ENCODE data around the gene SLC6A4. TPM values are rescaled to one million over a fixed set of nuclear protein-coding genes. Genes with fewer than 3 reads are reported as not detected.

Gene SLC6A4
- total RNA-seq, 1 donor from 2014 or later = 0.33 TPM

GRCh38 chr17:30273373-30273772 is 37.9 kb upstream of the SLC6A4 start:
- intact Hi-C loops (cut with micrococcal nuclease) = no loop called here
- H3K9me3 ChIP-seq (replicated peaks) = no peaks in the 10 kb centered on the region
- H3K4me1 ChIP-seq = peaks cover 6% of the 10 kb centered on the region
- TF ChIP-seq, protein P1, sequence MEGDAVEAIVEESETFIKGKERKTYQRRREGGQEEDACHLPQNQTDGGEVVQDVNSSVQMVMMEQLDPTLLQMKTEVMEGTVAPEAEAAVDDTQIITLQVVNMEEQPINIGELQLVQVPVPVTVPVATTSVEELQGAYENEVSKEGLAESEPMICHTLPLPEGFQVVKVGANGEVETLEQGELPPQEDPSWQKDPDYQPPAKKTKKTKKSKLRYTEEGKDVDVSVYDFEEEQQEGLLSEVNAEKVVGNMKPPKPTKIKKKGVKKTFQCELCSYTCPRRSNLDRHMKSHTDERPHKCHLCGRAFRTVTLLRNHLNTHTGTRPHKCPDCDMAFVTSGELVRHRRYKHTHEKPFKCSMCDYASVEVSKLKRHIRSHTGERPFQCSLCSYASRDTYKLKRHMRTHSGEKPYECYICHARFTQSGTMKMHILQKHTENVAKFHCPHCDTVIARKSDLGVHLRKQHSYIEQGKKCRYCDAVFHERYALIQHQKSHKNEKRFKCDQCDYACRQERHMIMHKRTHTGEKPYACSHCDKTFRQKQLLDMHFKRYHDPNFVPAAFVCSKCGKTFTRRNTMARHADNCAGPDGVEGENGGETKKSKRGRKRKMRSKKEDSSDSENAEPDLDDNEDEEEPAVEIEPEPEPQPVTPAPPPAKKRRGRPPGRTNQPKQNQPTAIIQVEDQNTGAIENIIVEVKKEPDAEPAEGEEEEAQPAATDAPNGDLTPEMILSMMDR (IDR thresholded peaks at IDR 0.05; ENCODE audit: borderline replicate concordance) = no peak
- H3K27me3 ChIP-seq (ENCODE audit: low read depth) = no peaks in the 10 kb centered on the region
- H3K27ac ChIP-seq (replicated peaks) = no peak overlapping the region
- H3K36me3 ChIP-seq = peaks cover 79% of the 10 kb centered on the region
- DNase-seq = no peak
- no peak overlapping the region for H3K4me3 ChIP-seq

DNA sequence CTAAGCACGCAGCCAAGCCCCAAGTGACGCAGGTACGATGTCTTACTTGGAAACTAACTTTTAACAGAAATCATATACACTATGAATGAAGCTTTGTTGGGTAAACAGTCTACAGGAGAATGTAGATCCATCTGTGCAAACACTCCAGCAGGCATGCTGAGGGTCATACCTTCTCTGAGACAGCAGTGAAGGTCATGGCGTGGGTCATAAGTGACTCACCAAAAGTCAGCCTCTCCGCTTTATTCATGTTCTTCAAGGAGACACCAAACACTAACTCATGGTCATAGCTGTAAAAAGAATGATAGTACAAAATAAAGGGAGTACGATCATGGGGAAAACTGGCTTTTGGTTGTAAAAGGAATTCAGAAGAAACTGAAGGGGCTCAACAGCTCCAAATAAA is 35.6 kb upstream of the SLC6A4 start:
- H3K4me3 ChIP-seq = no peak overlapping the region
- TF ChIP-seq, protein P1 (IDR thresholded peaks at IDR 0.05; ENCODE audit: borderline replicate concordance) = no peak
- no peak for DNase-seq
- intact Hi-C loops (cut with micrococcal nuclease) = no loop called here
- H3K36me3 ChIP-seq = peaks cover 86% of the 10 kb centered on the region
- H3K9me3 ChIP-seq (replicated peaks) = no peaks in the 10 kb centered on the region
- no peaks in the 10 kb centered on the region for H3K4me1 ChIP-seq
- H3K27me3 ChIP-seq (ENCODE audit: low read depth) = no peaks in the 10 kb centered on the region
- H3K27ac ChIP-seq (replicated peaks) = no peak overlapping the region

DNA sequence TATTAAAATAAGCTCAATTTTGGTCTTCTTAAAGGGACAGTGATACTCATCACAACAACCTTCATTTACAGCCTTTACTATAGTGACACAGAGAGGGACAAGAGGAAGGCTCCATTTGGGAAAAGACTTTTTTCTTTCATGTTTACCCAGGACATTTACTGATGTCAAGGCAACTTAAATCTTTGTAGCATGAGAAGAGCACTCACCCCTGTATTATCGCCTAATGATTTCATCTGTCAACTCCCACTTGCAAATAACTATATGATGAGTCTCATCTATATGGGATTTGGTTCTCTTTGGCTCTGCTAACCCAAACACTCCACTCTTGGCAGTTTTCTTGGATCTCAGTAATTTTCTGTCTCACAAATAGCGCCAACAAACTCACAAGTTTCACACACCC is 32.1 kb upstream of the SLC6A4 start:
- peaks cover 70% of the 10 kb centered on the region for H3K36me3 ChIP-seq
- no peak for DNase-seq

DNA sequence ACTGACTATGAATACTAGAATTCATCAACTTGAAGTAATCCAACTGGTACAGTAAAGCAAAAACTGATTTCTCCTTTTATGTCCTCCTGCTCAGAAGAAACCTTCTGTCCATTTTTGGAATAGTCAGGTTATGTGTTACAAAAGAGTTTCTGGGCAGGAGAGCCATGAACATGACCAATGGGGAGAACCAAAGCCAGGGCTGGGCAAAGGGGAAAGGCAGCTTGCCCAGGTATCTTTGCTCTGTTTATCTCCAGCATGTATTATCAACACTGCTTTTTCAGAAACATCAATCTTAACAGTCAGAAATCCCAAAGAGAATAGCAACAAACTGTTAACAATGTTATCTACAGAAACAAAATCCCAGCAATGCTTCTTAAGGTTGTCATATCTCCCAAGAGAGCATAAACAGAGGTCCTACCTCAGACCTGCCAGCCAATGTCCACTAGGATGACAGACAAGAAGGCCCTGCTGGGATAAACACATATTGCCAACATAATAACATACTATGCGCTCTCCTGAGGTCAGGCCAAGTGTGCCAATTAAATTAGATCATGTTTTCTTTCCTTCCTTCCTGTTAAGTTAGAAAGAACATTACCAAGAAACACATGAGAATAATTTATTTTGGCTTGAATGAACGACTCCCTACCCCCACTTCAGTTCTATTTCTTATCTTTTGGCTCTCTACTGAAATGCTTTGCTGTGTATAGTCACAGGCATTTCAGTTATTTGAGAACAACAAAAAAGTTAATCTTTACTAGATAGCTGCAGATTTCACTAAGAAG is 28.2 kb upstream of the SLC6A4 start:
- Histone ChIP-seq H3K36me3 (peaks cover 55% of the 10 kb centered on the region), H3K4me3 (no peak overlapping the region), H3K27ac (replicated peaks) (peak overlapping the region; percentile 73), H3K9me3 (replicated peaks) (no peaks in the 10 kb centered on the region), H3K27me3 (ENCODE audit: low read depth) (no peaks in the 10 kb centered on the region), H3K4me1 (peaks cover 38% of the 10 kb centered on the region)
- TF ChIP-seq, protein P1 (IDR thresholded peaks at IDR 0.05; ENCODE audit: borderline replicate concordance) = no peak
- DNase-seq = no peak
- intact Hi-C loops (cut with micrococcal nuclease) = no loop called here

More for the DNA sequence above, 32.1 kb upstream of the SLC6A4 start:
- Histone ChIP-seq H3K27ac (replicated peaks) (no peak overlapping the region), H3K4me1 (peaks cover 28% of the 10 kb centered on the region), H3K27me3 (ENCODE audit: low read depth) (no peaks in the 10 kb centered on the region), H3K4me3 (no peak overlapping the region), H3K9me3 (replicated peaks) (no peaks in the 10 kb centered on the region)
- TF ChIP-seq, protein P1 (IDR thresholded peaks at IDR 0.05; ENCODE audit: borderline replicate concordance) = no peak
- intact Hi-C loops (cut with micrococcal nuclease) = no loop called here

DNA sequence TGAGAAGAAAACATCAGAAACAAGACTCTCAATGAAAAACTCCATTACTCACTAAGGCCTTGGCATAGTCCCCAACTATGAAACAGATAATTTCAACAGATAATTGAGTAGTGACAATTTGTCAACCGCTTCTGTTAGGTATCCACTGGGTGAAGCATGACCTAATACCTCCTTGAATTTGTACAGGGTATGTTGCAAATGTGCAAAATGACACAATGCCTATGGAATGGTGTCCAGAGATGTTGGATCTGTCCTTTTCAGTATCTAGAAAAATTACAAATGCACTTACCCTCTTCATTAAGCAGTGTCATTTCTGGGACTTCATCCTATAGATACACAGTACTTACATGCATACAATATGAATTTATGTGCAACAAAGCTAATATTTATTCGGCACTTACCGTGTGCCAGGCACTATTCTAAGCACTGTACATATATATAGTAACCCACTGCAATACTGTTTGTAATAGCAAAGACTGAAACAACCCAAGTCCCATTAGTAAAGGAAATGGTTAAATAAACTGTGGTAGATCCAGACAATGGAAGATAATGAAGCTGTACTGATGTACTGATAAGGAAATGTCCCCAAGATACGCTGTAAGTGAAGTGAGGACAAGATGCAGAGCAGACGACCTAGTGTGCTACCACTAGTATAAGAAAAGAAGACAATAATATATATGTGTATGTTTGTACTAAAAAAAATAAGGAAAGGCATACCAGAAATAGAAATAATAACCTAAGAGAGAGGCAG is 21.4 kb upstream of the SLC6A4 start:
- peaks cover 22% of the 10 kb centered on the region for H3K4me1 ChIP-seq
- no peak for DNase-seq
- no peak overlapping the region for H3K4me3 ChIP-seq
- H3K27me3 ChIP-seq (ENCODE audit: low read depth) = no peaks in the 10 kb centered on the region
- H3K36me3 ChIP-seq = peaks cover 42% of the 10 kb centered on the region
- TF ChIP-seq, protein P1 (IDR thresholded peaks at IDR 0.05; ENCODE audit: borderline replicate concordance) = no peak
- no peak overlapping the region for H3K27ac ChIP-seq (replicated peaks)
- intact Hi-C loops (cut with micrococcal nuclease) = no loop called here
- H3K9me3 ChIP-seq (replicated peaks) = no peaks in the 10 kb centered on the region

All from left ventricle myocardium inferior (tissue), 1 donor.